Hypothalamus (tissue), 51 donors: ENCODE results near the gene KNG1.
"Not testable (repeated sequence)": the region's sequence is repeated elsewhere in the genome, so short reads cannot be mapped to it uniquely, and the experiment has no call there.

Source experiments
- DNase-seq, 51 donors: peaks; one replicate each; lab custom pipeline; 2025; lab: John Stamatoyannopoulos, UW

KNG1 gene

DNA sequence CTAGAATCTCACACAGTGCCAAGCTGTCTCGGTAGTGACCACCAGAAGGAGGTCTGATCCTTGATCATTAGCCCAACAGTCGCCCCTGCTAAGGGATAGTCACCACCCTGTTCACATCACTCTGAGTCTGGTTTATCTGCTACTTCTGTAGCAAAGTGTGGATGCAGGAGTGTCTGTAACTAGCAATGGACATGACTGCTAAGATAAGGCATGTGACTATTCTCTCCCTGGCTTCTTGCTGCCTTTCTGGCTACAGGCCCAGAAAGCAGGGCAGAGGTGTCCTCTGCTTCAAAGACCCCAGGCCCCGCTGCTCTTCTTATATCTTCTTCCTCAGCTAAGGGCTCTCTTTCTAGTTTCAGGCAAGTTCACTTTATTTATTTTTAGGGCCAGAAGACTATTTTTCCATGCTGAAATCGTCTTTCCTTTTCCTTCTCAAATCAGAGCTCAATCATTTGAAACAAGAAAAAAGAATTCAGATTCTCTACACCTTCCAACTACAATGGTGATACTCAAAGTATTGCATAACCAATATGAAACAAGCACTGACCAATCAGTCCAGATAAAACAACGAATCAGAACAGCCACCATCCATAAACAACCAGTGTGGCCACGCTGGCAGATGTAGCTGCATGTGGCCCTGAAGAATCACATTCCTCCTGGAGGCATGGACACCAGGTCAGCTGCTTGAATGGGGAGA is 8.0 kb upstream of the KNG1 start:
- no peak for DNase-seq

GRCh38 chr3:186710694-186711093 is 6.5 kb upstream of the KNG1 start:
- not testable (repeated sequence) for DNase-seq

DNA sequence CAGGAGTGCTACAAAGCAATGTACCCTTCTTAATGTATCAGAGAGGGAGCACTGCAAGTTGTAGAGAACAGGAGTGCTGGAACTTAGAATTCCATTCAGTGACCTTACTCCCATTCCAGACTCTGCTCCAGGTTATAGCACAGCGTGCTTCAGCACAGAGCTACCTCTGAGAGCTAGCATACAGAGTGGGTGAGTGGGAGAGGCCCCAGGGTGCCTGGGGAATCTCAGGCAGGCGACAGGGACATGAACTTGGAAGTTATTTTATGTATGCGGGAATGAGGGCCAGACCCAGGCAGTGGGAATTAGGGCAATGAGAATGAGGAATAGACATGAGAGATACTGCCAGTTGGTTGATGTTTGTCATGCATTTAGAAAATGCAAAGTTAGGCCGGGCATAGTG is 3.7 kb upstream of the KNG1 start:
- no peak for DNase-seq

- no peak for DNase-seq
Observed at GRCh38 chr3:186719945-186720739, 3.0 kb downstream of the KNG1 start.

GRCh38 chr3:186722457-186722856 is 5.3 kb downstream of the KNG1 start:
- no peak for DNase-seq

DNA sequence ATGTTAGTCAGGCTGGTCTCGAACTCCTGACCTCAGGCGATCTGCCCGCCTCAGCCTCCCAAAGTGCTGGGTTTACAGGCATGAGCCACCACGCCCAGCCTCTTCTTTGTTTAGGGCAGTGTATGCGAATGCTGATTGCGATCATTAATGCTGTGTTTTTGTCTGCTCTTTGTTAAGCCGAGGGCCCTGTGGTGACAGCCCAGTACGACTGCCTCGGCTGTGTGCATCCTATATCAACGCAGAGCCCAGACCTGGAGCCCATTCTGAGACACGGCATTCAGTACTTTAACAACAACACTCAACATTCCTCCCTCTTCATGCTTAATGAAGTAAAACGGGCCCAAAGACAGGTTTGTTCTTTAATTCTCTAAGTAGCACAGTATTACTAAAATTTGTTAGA is 7.8 kb downstream of the KNG1 start:
- no peak for DNase-seq

DNA sequence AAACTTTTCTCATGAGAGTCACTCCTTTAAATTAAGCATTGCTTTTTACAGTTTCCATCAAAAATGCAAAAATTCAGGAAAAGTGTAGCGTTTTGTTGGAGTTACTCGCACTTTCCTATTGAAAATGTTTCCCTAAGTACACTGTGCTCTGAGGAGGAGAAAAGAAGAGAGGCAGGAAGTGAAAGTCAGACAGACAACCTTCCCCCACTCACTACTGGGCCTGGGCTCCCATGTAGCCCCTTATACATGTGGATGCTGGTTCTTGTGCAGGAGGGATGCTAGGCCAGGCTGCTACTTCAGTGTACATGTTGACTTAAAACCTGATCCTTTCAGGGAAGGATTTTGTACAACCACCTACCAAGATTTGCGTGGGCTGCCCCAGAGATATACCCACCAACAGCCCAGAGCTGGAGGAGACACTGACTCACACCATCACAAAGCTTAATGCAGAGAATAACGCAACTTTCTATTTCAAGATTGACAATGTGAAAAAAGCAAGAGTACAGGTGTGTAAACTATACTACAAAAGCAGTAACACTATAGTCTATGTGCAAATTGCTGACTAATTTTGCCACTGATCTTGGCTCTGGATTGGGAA is 15.1 kb downstream of the KNG1 start:
- no peak for DNase-seq

GRCh38 chr3:186742618-186743380 is 25.6 kb downstream of the KNG1 start:
- no peak for DNase-seq

DNA sequence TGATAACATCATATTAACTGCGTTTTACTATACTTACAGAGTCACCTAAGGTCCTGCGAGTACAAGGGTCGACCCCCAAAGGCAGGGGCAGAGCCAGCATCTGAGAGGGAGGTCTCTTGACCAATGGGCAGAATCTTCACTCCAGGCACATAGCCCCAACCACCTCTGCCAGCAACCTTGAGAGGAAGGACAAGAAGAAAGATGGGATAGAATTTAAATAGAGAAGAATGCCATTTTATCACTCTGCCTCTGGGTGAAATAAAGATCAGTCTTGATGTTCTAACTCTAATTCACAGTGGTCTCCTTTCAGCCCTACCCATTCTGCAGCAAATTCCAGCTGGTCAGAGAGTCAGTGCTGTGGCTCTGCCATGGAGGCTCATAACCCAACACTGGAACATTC is 26.5 kb downstream of the KNG1 start:
- no peak for DNase-seq

- DNase-seq, result peak in 4 of 51 donors; percentile 1 to 5 (median 3)
Observed at GRCh38 chr3:186746008-186746407, 28.8 kb downstream of the KNG1 start.

- no peak for DNase-seq
Observed at GRCh38 chr3:186750316-186750715, 33.2 kb downstream of the KNG1 start.

GRCh38 chr3:186751480-186751879 is 34.3 kb downstream of the KNG1 start:
- DNase-seq, result no peak

GRCh38 chr3:186754006-186754405 is 36.8 kb downstream of the KNG1 start:
- no peak for DNase-seq

- no peak for DNase-seq
Observed at GRCh38 chr3:186754871-186755270, 37.7 kb downstream of the KNG1 start.

- DNase-seq, result no peak
Observed at GRCh38 chr3:186757214-186757613, 40.1 kb downstream of the KNG1 start.

DNA sequence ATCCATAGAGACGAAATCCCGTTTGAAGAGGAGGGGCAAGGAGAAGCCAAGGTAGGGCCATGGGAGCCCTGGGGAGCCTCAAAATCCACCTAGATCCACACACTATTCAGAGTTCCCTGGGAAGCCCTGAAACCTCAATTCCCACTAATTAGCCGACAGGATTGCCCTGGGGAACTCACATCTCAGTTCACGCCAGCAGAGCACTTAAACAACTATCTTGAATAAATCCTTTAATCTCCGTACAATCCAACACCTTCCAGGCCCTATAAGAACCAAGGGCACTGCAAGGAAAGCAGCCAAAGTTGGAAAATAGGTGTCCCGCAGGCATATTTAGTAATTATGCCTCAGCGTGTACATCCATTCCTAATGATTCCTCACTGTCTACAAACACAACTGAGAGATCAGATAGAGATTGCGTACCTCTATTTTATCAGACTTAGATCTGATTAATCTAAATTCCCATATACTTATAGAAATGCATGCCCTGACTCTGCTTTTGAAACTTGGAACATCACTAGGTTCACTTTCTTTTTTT is 40.6 kb downstream of the KNG1 start:
- DNase-seq, result no peak

DNA sequence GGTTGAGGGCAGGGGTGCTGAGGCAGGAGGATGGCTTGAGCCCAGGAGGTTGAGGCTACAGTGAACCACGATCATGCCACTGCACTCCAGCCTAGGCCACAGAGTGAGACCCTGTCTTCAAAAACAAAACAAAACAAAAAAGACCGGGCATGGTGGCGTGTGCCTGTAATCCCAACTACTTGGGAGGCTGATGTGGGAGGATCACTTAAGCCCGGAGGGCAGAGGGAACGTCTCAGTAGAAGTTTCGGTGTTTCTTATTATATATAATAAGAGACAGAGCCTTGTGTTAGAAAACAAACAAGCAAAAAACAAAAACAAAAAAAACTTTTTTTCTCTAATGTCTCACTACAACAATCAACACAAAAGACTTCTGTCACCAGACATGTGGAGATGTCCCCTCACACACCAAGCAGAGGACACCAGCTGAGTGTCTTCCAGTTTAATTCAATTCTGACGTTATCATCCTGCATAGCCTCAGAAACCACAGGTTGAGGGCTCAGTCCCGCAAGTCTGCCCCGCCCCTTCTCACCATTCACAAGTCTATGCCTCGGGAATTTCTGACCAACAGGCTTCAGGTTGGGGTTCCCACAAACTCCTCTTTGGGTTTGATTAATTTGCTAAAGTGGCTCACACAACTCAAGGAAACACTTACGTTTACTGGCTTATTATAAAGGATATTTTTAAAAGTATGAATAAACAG is 42.2 kb downstream of the KNG1 start:
- no peak for DNase-seq

DNA sequence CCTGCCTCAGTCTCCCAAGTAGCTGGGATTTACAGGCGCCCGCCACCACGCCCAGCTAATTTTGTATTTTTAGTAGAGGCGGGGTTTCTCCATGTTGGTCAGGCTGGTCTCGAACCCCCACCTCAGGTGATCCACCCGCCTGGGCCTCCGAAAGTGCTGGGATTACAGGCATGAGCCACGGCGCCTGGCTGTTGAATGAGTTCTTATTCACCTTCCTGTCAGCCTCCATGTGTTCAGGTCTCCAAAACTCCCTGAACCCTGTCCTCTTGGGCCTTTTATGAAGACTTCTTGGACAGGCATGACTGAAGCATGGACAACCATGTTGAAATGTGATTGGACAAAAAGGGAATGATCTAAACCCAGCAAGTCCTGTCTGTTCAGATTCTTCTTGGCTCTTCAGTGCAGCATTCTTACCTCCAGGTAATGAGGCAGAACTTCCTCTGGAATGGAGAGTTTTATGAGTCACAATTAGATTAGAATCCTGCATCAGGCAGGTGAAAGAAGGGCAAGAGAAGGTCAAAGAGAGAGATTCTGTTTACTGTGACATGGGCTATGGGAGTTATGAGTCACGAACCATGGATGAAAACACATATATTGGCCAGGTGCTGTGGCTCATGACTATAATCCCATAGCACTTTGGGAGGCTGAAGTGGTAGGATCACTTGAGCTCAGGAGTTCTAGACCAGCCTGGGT is 43.1 kb downstream of the KNG1 start:
- DNase-seq, result no peak

DNA sequence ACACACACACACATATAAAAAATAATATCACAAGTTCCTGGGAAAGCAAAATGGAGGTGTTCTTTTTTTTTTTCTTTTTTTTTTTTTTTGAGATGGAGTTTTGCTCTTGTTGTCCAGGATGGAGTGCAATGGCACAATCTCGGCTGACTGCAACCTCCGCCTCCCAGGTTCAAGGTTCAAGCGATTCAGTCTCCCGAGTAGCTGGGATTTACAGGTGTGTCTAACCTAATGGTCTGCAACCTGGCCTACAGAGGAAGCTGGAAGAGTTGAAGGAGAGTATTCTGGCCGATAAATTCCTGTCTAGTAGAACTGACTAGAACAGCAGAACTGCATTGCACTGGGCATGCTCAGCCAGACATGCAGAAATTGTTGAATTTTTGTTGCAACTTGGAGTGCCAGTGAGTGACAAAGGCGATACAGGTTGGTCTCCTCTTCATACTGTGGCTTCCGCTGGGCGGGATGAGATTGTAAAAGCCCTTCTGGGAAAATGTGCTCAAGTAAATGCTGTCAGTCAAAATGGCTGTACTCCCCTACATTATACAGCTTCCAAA is 43.8 kb downstream of the KNG1 start:
- DNase-seq, result no peak
